Colonic mucosa (tissue), 4 donors: Measurements from ENCODE around the gene SNX8. TPM values are rescaled to one million over a fixed set of nuclear protein-coding genes. Genes with fewer than 3 reads are reported as not detected.
"Not testable (repeated sequence)": the region's sequence is repeated elsewhere in the genome, so short reads cannot be mapped to it uniquely, and the experiment has no call there.

Experiments used
- DNase-seq: peaks from one replicate; pipeline ENCODE4 v3.0.0-alpha.2; 2020
- H3K27ac ChIP-seq: fragments of 200-600 bp; one replicate; pipeline ENCODE4 v1.8.0; 2021
- H3K27me3 ChIP-seq: fragments of 200-600 bp; one replicate; pipeline ENCODE4 v1.8.0; 2021
- H3K36me3 ChIP-seq: fragments of 200-600 bp; one replicate; pipeline ENCODE4 v1.8.0; 2021
- H3K4me1 ChIP-seq: fragments of 200-600 bp; one replicate; pipeline ENCODE4 v1.8.0; 2021; ENCODE audit warnings: mild to moderate bottlenecking
- H3K4me3 ChIP-seq: fragments of 200-600 bp; one replicate; pipeline ENCODE4 v1.8.0; 2021
- H3K9ac ChIP-seq, 2 donors: one replicate each; pipeline ENCODE4 v1.7.0; 2013; ENCODE audit warnings: control low read depth in 2 of 2, low read depth in 2 of 2, low read length in 2 of 2
- H3K9me3 ChIP-seq: fragments of 200-600 bp; one replicate; pipeline ENCODE4 v1.8.0; 2021
- intact Hi-C: fragments of 100-400 bp; cut with DNase I; formaldehyde crosslinking; loops from one replicate; pipeline ENCODE4 v1.14.1; 2022
- total RNA-seq, 2 donors: library from RNA; stranded (reverse); fragmentation: NEBNext Ultra II Directional in 1 of 2; extraction: Animal tissue kit (Norgen Biotek cat#: 25700) in 1 of 2; gene quantifications; one replicate each; pipeline ENCODE4 v1.2.1, GENCODE V29; 2021
- TF ChIP-seq, protein P1 (sequence below): fragments of 200-600 bp; IDR thresholded peaks from one replicate; pipeline ENCODE4 v1.8.0; 2022; ENCODE audit warnings: antibody characterized with exemption, mild to moderate bottlenecking
- donor health status: healthy.
- donor health status: DM: no; HTN: no; CAD: no.
- donor health status: DM: no; HTN: no; CAD: no.

SNX8 gene
- total RNA-seq, 2 donors from 2014 or later, result 22.4 to 36.7 TPM

DNA sequence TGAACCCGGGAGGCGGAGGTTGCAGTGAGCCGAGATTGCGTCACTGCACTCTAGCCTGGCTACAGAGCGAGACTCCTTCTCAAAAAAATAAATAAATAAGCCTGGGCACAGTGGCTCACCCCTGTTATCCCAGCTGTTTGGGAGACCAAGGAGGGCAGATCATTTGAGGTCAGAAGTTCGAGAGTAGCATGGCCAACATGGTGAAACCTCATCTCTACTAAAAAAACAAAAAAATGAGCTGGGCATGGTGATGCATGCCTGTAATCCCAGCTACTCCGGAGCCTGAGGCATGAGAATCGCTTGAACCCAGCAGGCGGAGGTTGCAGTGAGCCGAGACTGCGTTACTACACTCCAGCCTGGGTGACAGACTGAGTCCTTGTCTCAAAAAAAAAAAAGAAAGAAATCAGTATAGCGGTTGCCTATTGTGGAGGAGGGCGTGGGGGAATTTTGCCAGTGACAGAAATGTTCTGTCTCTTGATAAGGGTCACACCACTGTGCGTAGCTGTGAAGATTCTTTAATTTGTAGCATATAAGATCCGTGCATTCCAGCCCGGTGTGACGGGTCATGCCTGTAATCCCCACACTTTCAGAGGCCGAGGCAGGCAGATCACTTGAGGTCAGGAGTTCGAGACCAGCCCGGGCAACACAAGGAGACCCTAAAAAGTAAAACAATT, 22.5 kb upstream of the SNX8 start:
- no peaks in the 10 kb centered on the region for H3K4me1 ChIP-seq
- no peaks in the 10 kb centered on the region for H3K27me3 ChIP-seq
- no peak overlapping the region for H3K27ac ChIP-seq
- TF ChIP-seq, protein P1, sequence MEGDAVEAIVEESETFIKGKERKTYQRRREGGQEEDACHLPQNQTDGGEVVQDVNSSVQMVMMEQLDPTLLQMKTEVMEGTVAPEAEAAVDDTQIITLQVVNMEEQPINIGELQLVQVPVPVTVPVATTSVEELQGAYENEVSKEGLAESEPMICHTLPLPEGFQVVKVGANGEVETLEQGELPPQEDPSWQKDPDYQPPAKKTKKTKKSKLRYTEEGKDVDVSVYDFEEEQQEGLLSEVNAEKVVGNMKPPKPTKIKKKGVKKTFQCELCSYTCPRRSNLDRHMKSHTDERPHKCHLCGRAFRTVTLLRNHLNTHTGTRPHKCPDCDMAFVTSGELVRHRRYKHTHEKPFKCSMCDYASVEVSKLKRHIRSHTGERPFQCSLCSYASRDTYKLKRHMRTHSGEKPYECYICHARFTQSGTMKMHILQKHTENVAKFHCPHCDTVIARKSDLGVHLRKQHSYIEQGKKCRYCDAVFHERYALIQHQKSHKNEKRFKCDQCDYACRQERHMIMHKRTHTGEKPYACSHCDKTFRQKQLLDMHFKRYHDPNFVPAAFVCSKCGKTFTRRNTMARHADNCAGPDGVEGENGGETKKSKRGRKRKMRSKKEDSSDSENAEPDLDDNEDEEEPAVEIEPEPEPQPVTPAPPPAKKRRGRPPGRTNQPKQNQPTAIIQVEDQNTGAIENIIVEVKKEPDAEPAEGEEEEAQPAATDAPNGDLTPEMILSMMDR, result no peak
- no peak overlapping the region for H3K4me3 ChIP-seq
- intact Hi-C loops, result no loop called here
- DNase-seq, result no peak
- no peaks in the 10 kb centered on the region for H3K9me3 ChIP-seq
- no peak overlapping the region for H3K9ac ChIP-seq
- H3K36me3 ChIP-seq, result no peaks in the 10 kb centered on the region

DNA sequence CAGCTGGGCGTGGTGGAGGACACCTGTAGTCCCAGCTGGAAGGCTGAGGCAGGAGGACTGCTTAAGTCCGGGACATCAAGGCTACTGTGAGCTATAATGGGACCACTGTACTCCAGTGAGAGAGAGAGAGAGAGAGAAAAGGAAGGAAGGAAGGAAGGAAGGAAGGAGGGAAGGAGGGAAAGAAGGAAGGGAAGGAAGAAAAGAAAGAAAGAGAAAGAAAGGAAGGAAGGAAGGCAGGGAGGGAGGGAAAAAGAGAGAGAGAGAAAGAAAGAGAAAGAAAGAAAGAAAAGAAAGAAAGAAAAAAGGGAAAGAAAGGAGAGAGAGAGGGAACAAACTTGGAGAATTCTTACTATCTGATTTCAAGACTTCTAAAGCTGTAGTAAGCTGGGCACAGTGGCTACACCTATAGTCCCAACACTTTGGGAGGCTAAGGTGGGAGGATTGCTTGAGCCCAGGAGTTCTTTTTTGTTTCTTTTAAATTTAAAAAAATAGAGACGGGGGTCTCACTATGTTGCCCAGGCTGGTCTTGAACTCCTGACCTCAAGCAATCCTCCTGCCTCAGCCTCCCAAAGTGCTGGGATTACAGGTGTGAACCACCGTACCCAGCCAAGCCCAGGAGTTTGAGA, 18.5 kb upstream of the SNX8 start:
- H3K27ac ChIP-seq, DNase-seq, H3K9me3 ChIP-seq, H3K9ac ChIP-seq, H3K27me3 ChIP-seq, intact Hi-C loops, H3K4me3 ChIP-seq, H3K36me3 ChIP-seq, H3K4me1 ChIP-seq: not testable (repeated sequence)

DNA sequence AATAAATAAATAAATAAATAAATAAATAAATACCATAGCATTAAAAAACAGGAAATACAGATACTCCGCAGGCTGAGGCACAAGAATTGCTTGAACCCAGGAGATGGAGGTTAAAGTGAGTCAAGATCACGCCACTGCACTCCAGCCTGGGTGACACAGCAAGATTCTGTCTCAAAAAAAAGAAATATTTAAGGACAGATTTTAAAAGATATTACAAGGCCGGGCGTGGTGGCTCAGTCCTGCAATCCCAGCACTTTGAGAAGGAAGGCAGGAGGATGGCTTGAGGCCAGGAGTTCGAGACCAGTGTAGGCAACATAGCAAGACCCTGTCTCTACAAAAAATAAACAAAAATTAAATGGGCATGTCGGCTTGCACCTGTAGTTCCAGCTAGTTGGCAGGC, 17.5 kb upstream of the SNX8 start:
- no peak overlapping the region for H3K9ac ChIP-seq
- TF ChIP-seq, protein P1, result no peak
- H3K4me3 ChIP-seq, result no peak overlapping the region
- no peaks in the 10 kb centered on the region for H3K4me1 ChIP-seq
- H3K36me3 ChIP-seq, result no peaks in the 10 kb centered on the region
- H3K27me3 ChIP-seq, result no peaks in the 10 kb centered on the region
- no peak overlapping the region for H3K27ac ChIP-seq
- intact Hi-C loops, result no loop called here
- no peaks in the 10 kb centered on the region for H3K9me3 ChIP-seq
- DNase-seq, result no peak

DNA sequence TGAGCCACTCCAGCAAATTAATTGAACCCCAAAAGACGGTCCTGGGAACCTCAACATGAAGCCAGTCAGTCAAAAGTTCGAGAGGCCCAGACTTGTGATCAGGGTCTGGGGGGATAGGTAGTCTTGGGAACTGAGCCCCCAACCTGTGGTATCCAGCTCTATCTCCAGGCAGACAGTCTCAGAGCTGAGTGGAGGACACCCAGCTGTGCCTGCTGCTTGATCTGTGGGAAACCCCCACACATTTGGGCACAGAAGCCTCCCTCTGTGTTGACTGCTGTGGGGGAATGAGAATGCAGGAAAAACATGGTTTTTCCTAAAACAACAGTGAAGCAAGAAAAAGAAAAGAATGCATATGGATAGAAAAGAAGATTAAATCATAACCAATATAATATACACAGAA, 16.3 kb upstream of the SNX8 start:
- TF ChIP-seq, protein P1, result no peak
- H3K4me1 ChIP-seq, result no peaks in the 10 kb centered on the region
- H3K4me3 ChIP-seq, result no peak overlapping the region
- no peak overlapping the region for H3K9ac ChIP-seq
- H3K27me3 ChIP-seq, result no peaks in the 10 kb centered on the region
- intact Hi-C loops, result no loop called here
- H3K36me3 ChIP-seq, result no peaks in the 10 kb centered on the region
- no peaks in the 10 kb centered on the region for H3K9me3 ChIP-seq
- H3K27ac ChIP-seq, result no peak overlapping the region
- no peak for DNase-seq

DNA sequence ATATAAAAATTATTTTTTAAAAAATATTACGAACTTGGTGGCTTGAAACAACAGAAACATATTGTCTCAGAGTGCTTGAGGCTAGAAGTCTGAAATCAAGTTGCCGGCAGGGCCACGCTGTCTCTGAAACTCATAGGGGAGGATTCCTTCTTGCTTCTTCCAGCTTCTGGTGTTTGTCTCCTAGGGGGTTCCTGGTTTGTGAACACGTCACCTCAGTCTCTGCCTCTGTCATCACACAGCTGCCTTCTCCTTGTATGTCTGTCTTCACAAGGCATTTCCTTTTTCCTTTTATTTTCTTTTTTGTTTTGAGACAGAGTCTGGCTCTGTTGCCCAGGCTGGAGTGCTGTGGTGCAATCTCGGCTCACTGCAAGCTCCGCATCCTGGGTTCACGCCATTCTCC, 12.7 kb upstream of the SNX8 start:
- no peaks in the 10 kb centered on the region for H3K27me3 ChIP-seq
- no peaks in the 10 kb centered on the region for H3K36me3 ChIP-seq
- H3K4me3 ChIP-seq, result no peak overlapping the region
- H3K4me1 ChIP-seq, result no peaks in the 10 kb centered on the region
- no peak for DNase-seq
- intact Hi-C loops, result no loop called here
- H3K9me3 ChIP-seq, result no peaks in the 10 kb centered on the region
- H3K27ac ChIP-seq, result no peak overlapping the region
- no peak overlapping the region for H3K9ac ChIP-seq
- TF ChIP-seq, protein P1, result no peak

DNA sequence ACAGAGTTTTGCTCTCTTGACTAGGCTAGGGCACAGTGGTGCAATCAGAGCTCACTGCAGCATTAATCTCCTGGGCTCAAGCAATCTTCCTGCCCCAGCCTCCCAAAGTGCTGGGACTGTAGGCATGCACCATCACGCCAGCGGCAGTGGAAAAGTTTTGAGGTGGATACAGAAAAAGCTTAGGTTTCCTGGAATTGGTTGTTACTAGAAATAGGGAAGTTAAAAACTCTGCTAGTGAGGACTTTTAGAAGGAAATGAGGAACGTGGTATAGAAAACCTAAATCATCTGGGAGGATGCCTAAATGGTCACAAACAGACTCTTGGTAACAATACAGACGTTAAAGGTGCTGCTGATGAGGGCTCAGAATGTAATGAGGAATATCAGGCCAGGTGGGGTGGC, 10.9 kb upstream of the SNX8 start:
- H3K36me3 ChIP-seq, result no peaks in the 10 kb centered on the region
- no peaks in the 10 kb centered on the region for H3K27me3 ChIP-seq
- TF ChIP-seq, protein P1, result no peak
- DNase-seq, result no peak
- no peaks in the 10 kb centered on the region for H3K4me1 ChIP-seq
- H3K4me3 ChIP-seq, result no peak overlapping the region
- no peak overlapping the region for H3K9ac ChIP-seq
- H3K27ac ChIP-seq, result no peak overlapping the region
- intact Hi-C loops, result no loop called here
- H3K9me3 ChIP-seq, result no peaks in the 10 kb centered on the region
